ENCODE results near the gene LILRA5.
"Not testable (repeated sequence)": the region's sequence is repeated elsewhere in the genome, so short reads cannot be mapped to it uniquely, and the experiment has no call there.

GRCh38 chr19:54286283-54286682, 26.7 kb downstream of the LILRA5 start:
- not testable (repeated sequence) for TF ChIP-seq POLR2A (IDR thresholded peaks at IDR 0.05; ENCODE audit: low read depth, low read length); POLR2AphosphoS5 (IDR thresholded peaks at IDR 0.05; ENCODE audit: low read depth, low read length); TAF1 (IDR thresholded peaks at IDR 0.05; ENCODE audit: borderline replicate concordance, low read depth, low read length)
